GM18858 (cell line): ENCODE measurements around the gene NEO1.

Source experiments
- ATAC-seq: cut with Tn5 transposase; IDR thresholded peaks from one replicate; pipeline ENCODE4 v1.9.1; 2021; ENCODE audit not compliant: unreplicated experiment

Gene NEO1

DNA sequence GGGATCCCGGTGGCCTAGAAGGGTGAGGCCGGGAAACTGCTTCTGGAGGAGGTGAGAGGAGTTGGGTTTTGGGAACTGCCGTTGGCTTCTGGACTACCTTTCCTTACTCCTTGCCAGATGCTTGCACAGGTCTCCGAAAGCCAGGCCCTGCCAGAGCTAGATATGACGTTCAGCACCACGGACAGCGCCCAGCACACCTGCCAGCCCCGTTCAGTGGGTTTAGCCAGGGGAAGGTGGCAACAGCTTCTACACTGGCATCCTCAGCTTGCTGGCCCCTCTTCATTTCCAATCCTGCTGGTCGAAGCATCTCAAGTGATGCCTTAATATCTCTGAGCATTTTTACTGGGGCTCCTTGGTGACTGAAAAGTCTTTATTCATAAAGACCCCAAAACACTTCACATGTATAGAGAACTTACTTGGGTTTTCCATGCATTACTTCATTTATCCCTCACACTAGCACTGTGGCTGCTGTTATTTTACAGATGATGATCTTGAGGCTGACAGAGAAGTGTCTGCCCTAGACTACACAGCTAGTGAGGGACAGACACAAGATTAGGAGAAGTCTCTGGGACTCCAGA is 294.6 kb downstream of the NEO1 start:
- ATAC-seq, result no peak

DNA sequence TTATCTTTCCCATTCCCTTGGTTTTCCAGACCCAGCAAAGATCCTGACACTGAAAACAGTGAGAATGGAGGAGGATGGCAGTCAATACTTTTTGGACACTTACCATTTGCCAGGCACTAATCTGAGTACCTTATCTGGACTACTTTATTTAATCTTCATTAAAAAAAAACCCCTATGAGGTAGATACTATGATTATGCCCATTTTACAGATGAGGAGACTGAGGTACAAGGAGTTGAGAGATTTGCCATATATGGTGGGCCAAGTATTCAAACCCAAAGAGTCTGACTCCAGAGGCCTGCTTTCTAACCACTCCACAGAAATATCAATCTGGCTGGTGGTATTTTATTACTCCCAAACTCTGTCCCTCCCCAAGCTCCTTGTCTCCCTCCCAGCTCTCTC is 296.9 kb downstream of the NEO1 start:
- ATAC-seq, result no peak

DNA sequence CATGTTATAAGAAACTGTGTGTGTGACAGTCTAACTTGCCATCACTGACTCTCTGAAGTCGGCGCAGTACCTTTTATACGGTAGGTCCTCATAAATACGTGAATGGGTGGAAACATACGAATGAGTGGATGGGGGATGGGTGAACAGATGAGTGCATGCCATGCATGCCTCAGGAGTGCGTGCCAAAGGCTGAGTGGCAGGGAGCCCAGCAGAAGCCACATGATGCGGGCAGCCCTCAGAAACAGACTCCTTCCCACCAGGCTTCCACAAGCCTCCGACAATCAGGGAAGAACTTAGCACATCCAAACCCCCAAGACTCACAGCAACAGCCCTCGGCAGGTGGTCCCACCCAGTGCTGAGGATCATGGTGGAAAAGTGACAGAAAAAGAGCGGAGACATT is 299.8 kb downstream of the NEO1 start:
- no peak for ATAC-seq

DNA sequence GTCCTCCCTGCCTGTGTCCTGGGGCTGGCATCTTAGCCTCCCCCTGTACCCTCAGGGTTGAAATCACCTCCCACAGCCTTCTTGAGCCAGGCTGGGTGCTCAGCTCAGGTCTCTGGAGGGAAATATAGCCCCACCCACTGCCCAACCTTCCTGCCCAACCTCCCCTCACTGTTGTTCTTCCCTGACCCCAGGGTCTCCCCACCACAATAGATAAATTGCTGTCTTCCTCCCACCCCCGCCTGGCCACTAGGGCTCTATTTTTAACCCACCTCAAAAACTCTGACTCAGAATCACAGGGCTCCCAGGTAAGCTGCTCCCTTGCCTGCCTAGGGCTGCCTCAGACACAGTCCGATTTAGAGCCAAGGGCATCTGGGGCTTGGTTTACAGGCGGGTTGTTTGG is 301.5 kb downstream of the NEO1 start:
- no peak for ATAC-seq

DNA sequence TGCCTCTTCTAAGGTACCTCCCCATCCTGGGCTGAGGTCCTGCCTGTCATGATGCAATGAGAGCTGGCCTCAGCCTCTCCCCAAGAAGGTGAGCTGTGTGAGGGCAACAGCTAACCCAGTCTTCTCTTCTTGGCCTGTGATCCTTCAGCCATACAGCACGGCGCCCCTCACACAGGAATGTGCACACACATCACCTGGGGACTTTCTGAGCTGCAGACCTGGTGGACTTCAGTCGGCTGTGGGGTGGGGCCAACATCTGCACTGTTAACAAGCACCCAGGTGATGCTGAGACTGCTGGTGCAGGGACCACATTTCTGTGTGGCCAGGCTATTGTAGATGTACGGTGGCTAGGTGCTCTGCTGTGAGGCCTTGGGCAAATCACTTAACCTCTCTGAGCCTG is 302.0 kb downstream of the NEO1 start:
- ATAC-seq, result no peak
